ENCODE measurements around the gene OGFR.
A peak's percentile ranks its signal among the peaks of the same experiment; 100 is the strongest.

The OGFR gene

GRCh38 chr20:62785393-62785792 is 19.2 kb upstream of the OGFR start:
- no peak for DNase-seq

- no peak for DNase-seq
Observed at GRCh38 chr20:62786157-62786556, 18.5 kb upstream of the OGFR start.

GRCh38 chr20:62787321-62787720 is 17.3 kb upstream of the OGFR start:
- DNase-seq: no peak

GRCh38 chr20:62787866-62788265 is 16.8 kb upstream of the OGFR start:
- no peak for DNase-seq

- no peak for DNase-seq
Observed at GRCh38 chr20:62788607-62789006, 16.0 kb upstream of the OGFR start.

- no peak for DNase-seq
Observed at GRCh38 chr20:62790075-62790474, 14.6 kb upstream of the OGFR start.

GRCh38 chr20:62791301-62792181 is 13.1 kb upstream of the OGFR start:
- DNase-seq: peak; percentile 89

- DNase-seq: no peak
Observed at GRCh38 chr20:62792182-62792939, 12.3 kb upstream of the OGFR start.

- no peak for DNase-seq
Observed at GRCh38 chr20:62792940-62793756, 11.5 kb upstream of the OGFR start.

GRCh38 chr20:62793757-62794006 is 11.0 kb upstream of the OGFR start:
- no peak for DNase-seq

- DNase-seq: peak; percentile 97
Observed at GRCh38 chr20:62794007-62794724, 10.5 kb upstream of the OGFR start.

GRCh38 chr20:62795023-62795761 is 9.4 kb upstream of the OGFR start:
- DNase-seq: peak; percentile 89

- DNase-seq: no peak
Observed at GRCh38 chr20:62796699-62797491, 7.7 kb upstream of the OGFR start.

GRCh38 chr20:62797671-62798532 is 6.7 kb upstream of the OGFR start:
- no peak for DNase-seq

- DNase-seq: no peak
Observed at GRCh38 chr20:62799036-62799435, 5.6 kb upstream of the OGFR start.

GRCh38 chr20:62799459-62799858 is 5.2 kb upstream of the OGFR start:
- no peak for DNase-seq

- DNase-seq: no peak
Observed at GRCh38 chr20:62799873-62800272, 4.8 kb upstream of the OGFR start.

- DNase-seq: no peak
Observed at GRCh38 chr20:62800314-62801259, 4.0 kb upstream of the OGFR start.

Measured in activated effector memory CD4-positive, alpha-beta T cell treated with anti-CD3 and anti-CD28 coated beads, Interleukin-2, amount 50 U/mL, for 16 hours (primary cell).